ENCODE data around the gene SUPV3L1. TPM values are rescaled to one million over a fixed set of nuclear protein-coding genes. Genes with fewer than 3 reads are reported as not detected.

Gene SUPV3L1
- total and polyA plus RNA-seq, 7 donors, result 33.9 to 56.4 (median 50.6) TPM

GRCh38 chr10:69229616-69229916 is 49.5 kb downstream of the SUPV3L1 start:
- DNase-seq (no peak), ATAC-seq (no peak)
- Histone ChIP-seq H3K9me3 (no peaks in the 10 kb centered on the region), H3K27me3 (ENCODE audit: insufficient read depth in 3 of 3, low read length in 2 of 3) (no peaks in the 10 kb centered on the region), H3K27ac (no peak overlapping the region), H3K4me3 (no peak overlapping the region), H3K36me3 (ENCODE audit: insufficient read depth in 1 of 2, low read depth in 1 of 2) (no peaks in the 10 kb centered on the region), H3K4me1 (no peaks in the 10 kb centered on the region)
- TF ChIP-seq, protein P1, sequence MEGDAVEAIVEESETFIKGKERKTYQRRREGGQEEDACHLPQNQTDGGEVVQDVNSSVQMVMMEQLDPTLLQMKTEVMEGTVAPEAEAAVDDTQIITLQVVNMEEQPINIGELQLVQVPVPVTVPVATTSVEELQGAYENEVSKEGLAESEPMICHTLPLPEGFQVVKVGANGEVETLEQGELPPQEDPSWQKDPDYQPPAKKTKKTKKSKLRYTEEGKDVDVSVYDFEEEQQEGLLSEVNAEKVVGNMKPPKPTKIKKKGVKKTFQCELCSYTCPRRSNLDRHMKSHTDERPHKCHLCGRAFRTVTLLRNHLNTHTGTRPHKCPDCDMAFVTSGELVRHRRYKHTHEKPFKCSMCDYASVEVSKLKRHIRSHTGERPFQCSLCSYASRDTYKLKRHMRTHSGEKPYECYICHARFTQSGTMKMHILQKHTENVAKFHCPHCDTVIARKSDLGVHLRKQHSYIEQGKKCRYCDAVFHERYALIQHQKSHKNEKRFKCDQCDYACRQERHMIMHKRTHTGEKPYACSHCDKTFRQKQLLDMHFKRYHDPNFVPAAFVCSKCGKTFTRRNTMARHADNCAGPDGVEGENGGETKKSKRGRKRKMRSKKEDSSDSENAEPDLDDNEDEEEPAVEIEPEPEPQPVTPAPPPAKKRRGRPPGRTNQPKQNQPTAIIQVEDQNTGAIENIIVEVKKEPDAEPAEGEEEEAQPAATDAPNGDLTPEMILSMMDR (IDR thresholded peaks at IDR 0.05), result no peak
- 70 to 74% (median 72%) methylated on average over 8 of the region's 8 CpGs for WGBS, 3 donors
- intact Hi-C loops (cut with DNase I), result no loop called here

DNA sequence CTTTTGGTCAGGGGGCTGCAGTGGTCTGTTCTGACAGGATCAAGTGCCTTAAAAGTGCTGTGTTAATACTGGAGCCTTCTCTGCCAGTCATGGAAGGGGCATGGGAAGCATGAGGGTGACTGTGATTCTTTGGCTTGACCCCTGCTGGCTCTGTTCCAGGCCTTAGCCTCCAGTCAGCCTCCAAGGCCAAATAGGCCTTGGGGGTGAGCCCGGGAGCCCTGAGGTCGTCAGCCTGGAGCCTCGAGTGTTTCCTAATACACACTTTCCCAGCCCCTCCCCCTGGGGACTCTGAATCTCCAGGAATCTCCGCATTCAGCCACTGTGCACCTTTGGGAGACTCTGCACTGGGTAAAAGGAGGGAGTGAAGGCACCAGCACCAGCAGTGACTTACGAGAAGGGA is 50.1 kb downstream of the SUPV3L1 start:
- intact Hi-C loops (cut with DNase I), result loop anchor here (10.0 kb wide), 2 partner anchors 275 to 405 kb away; partner anchors contain the start of gene FAM241B (in 1 of the 2)
- DNase-seq (no peak), ATAC-seq (no peak)
- Histone ChIP-seq H3K27me3 (ENCODE audit: insufficient read depth in 3 of 3, low read length in 2 of 3) (no peaks in the 10 kb centered on the region), H3K27ac (no peak overlapping the region), H3K9me3 (no peaks in the 10 kb centered on the region), H3K4me1 (no peaks in the 10 kb centered on the region), H3K36me3 (ENCODE audit: insufficient read depth in 1 of 2, low read depth in 1 of 2) (no peaks in the 10 kb centered on the region), H3K4me3 (no peak overlapping the region)
- TF ChIP-seq, protein P1 (IDR thresholded peaks at IDR 0.05), result no peak
- WGBS, 3 donors, result 61 to 64% (median 63%) methylated on average over 5 of the region's 5 CpGs

DNA sequence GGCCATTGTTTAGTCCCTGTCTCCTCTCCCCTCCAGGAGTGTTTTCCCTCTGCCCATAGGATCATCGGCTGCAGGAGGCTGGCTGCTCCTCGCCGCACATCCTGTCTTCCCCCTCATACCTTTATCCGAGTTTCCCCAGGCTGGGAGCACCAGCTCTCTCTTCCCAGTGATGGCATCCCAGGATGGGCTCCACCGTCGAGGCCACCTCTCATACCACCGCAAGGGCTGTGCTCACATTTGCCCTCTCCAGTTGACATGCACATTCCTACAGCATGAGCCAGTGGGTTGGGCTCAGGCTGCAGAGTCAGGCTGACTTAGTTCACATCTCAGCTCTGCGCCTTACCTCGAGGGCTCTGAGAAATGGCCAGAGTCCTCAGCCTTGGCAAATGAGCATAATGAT is 52.2 kb downstream of the SUPV3L1 start:
- H3K36me3 ChIP-seq (ENCODE audit: insufficient read depth in 1 of 2, low read depth in 1 of 2), result no peaks in the 10 kb centered on the region
- intact Hi-C loops (cut with DNase I), result loop anchor here (10.0 kb wide), 2 partner anchors 273 to 403 kb away; partner anchors contain the start of gene FAM241B (in 1 of the 2)
- WGBS, 3 donors, result 77 to 80% (median 80%) methylated on average over 9 of the region's 9 CpGs
- ATAC-seq (no peak), DNase-seq (no peak)
- TF ChIP-seq, protein P1 (IDR thresholded peaks at IDR 0.05), result no peak
- no peaks in the 10 kb centered on the region for H3K4me1 ChIP-seq
- H3K27ac ChIP-seq, result no peak overlapping the region
- H3K4me3 ChIP-seq, result no peak overlapping the region
- H3K9me3 ChIP-seq, result no peaks in the 10 kb centered on the region
- no peaks in the 10 kb centered on the region for H3K27me3 ChIP-seq (ENCODE audit: insufficient read depth in 3 of 3, low read length in 2 of 3)

DNA sequence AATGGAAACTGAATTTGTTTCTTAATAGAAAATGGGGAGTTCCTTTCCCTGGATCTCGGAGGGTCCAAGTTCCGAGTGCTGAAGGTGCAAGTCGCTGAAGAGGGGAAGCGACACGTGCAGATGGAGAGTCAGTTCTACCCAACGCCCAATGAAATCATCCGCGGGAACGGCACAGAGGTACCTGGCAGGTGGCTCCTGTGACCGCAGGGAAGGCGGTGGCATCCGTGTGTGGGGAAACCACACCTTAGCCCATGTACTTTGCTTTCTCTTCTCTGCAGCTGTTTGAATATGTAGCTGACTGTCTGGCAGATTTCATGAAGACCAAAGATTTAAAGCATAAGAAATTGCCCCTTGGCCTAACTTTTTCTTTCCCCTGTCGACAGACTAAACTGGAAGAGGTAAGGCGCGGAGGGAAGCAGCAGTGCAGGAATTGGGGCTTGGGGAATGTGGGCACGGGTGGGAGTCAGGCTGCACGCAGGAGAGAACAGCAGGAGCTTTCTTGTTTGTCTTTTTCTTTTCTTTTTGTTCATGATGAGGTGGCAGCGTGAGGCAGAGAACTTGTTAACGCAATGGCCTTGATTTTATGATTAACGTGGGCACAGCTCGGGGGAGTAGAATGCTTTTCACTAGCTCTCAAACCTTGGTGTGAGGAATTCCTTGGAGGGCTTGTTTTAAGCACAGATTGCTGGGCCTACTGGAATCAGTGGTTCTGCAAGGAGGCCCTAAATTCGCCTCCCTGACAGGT is 52.9 kb downstream of the SUPV3L1 start:
- DNase-seq (no peak), ATAC-seq (no peak)
- Histone ChIP-seq H3K4me3 (no peak overlapping the region), H3K27me3 (ENCODE audit: insufficient read depth in 3 of 3, low read length in 2 of 3) (no peaks in the 10 kb centered on the region), H3K27ac (no peak overlapping the region), H3K4me1 (peaks cover 3% of the 10 kb centered on the region), H3K9me3 (no peaks in the 10 kb centered on the region), H3K36me3 (ENCODE audit: insufficient read depth in 1 of 2, low read depth in 1 of 2) (no peaks in the 10 kb centered on the region)
- TF ChIP-seq, protein P1 (IDR thresholded peaks at IDR 0.05), result no peak
- intact Hi-C loops (cut with DNase I), result loop anchor here (10.0 kb wide), 2 partner anchors 272 to 402 kb away; partner anchors contain the start of gene FAM241B (in 1 of the 2)
- 81 to 86% (median 82%) methylated on average over 22 of the region's 22 CpGs for WGBS, 3 donors
